NCI-H1092 treated with DMSO at 0.1 percent for 48 hours (cell line): ENCODE data around the gene B4GALT5.
A peak's percentile ranks its signal among the peaks of the same experiment; 100 is the strongest.

Experiments
- DNase-seq: peaks from one replicate; lab custom pipeline; 2025; lab: John Stamatoyannopoulos, UW

Gene B4GALT5

DNA sequence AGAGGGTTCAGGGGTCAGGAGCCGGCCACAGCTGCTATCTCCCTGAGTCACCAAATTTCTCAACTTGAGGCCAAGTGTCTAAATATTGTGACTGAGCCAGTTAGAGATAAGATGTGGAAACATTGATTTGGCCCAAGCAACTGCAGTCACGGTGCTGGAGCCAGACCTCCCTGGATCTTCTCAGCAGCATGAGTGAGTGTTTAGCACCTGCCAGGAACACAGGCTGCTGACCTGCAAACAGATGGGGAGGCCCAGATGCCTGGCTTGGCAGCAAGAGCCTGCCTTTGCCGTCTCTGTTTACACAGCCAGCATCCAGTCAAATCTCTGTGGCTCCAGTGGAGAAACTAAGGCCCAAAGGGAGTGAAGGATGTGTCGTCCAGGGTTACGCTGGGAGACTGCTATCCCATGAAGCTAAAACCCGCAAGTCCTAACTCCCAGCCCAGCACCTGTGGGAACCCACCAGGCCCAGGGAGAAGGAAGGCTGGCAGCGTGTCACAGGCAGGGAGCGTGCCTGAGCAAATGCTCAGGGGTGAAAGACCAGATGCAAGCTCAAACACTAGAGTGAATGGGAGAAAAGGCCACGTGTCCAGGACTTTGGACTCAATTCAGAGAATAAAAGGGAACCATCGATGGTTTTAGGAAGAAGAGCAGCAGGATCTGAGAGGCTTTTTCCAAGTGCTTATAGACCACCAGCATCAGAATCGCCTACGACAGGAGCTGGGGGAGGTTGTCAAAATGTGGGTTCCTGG is 129.8 kb downstream of the B4GALT5 start:
- DNase-seq: peak; percentile 94

GRCh38 chr20:49583343-49583668 is 130.4 kb downstream of the B4GALT5 start:
- DNase-seq: no peak
